ENCODE data around the gene PHF14. TPM values are rescaled to one million over a fixed set of nuclear protein-coding genes. Genes with fewer than 3 reads are reported as not detected.

PHF14 gene
- total RNA-seq, 4 donors from 2014 or later: 15.4 to 38.9 (median 35.6) TPM

DNA sequence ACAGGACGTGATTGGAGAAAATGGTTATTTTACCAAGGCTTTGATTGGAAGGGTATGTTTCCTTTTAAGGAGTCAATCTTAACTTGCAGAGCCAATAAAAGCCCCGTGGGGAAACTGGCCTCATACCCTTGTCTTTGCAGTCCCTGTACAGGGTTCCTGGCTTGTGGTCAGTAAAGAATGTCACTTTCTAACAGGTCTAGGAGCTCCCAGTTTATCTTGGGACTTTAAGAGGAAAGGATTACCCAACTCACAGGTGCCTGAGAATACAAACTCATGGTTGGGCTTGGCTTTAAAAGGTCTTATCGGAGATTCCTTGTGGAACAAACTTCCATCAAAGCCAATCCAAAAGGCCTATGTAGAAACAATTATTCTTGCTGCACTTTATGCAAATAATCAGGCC lies 221.8 kb downstream of the PHF14 start:
- Histone ChIP-seq H3K4me1 (peaks cover 0 to 15% (median 10%) of the 10 kb centered on the region in 3 donors), H3K36me3 (no peaks in the 10 kb centered on the region), H3K27me3 (no peaks in the 10 kb centered on the region), H3K9me3 (no peaks in the 10 kb centered on the region), H3K4me3 (peak overlapping the region in 2 of 4 donors; percentile 36 to 59), H3K27ac (no peak overlapping the region)
- WGBS, 2 donors: 70 to 78% methylated on average over 3 of the region's 3 CpGs
- DNase-seq: no peak
- intact Hi-C loops (cut with DNase I): no loop called here
- no peak for TF ChIP-seq CTCF (IDR thresholded peaks at IDR 0.05)
- no peak for TF ChIP-seq POLR2A (IDR thresholded peaks at IDR 0.05)

DNA sequence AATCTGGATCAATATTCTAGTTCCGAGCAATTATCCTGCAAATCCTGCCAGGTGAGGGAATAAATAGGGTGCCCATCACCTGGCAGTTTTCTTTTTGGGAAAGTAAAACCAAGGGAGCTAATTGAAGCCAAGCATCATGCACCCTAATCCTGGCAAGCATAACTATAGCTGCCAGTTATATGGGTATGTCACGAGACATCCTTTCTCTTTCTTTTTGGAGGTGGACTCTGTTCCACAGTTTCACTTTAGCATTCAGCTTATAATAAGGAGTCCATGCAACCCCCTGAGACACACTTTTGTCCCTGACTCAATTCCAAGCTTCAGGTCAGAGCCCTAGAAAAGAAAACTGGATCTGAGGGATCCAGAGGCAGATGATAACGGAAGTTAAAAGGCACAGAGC lies 222.5 kb downstream of the PHF14 start:
- 47 to 59% methylated on average over 3 of the region's 3 CpGs for WGBS, 2 donors
- intact Hi-C loops (cut with DNase I): no loop called here
- no peak for DNase-seq

GRCh38 chr7:11203224-11203623 lies 229.6 kb downstream of the PHF14 start:
- WGBS, 2 donors: 88 to 89% methylated on average over 1 of the region's 1 CpG
- DNase-seq: no peak
- Histone ChIP-seq H3K27ac (no peak overlapping the region), H3K4me1 (no peaks in the 10 kb centered on the region), H3K4me3 (no peak overlapping the region), H3K27me3 (no peaks in the 10 kb centered on the region), H3K9me3 (no peaks in the 10 kb centered on the region), H3K36me3 (no peaks in the 10 kb centered on the region)
- TF ChIP-seq CTCF (IDR thresholded peaks at IDR 0.05) (no peak), POLR2A (IDR thresholded peaks at IDR 0.05) (no peak)
- intact Hi-C loops (cut with DNase I): no loop called here

More for the DNA sequence above, 222.5 kb downstream of the PHF14 start:
- Histone ChIP-seq H3K9me3 (no peaks in the 10 kb centered on the region), H3K4me3 (no peak overlapping the region), H3K27ac (no peak overlapping the region), H3K27me3 (no peaks in the 10 kb centered on the region), H3K36me3 (no peaks in the 10 kb centered on the region), H3K4me1 (peaks cover 0 to 15% (median 10%) of the 10 kb centered on the region in 3 donors)
- TF ChIP-seq CTCF (IDR thresholded peaks at IDR 0.05) (no peak), POLR2A (IDR thresholded peaks at IDR 0.05) (no peak)

- no peaks in the 10 kb centered on the region for H3K36me3 ChIP-seq
- intact Hi-C loops (cut with DNase I): no loop called here
- H3K4me1 ChIP-seq: no peaks in the 10 kb centered on the region
- DNase-seq: no peak
- H3K27me3 ChIP-seq: no peaks in the 10 kb centered on the region
- no peak overlapping the region for H3K4me3 ChIP-seq
- H3K9me3 ChIP-seq: no peaks in the 10 kb centered on the region
- WGBS, 2 donors: 71 to 79% methylated on average over 3 of the region's 3 CpGs
- no peak overlapping the region for H3K27ac ChIP-seq
- TF ChIP-seq CTCF (IDR thresholded peaks at IDR 0.05) (no peak), POLR2A (IDR thresholded peaks at IDR 0.05) (no peak)
Observed at GRCh38 chr7:11203683-11204082, 230.0 kb downstream of the PHF14 start.

DNA sequence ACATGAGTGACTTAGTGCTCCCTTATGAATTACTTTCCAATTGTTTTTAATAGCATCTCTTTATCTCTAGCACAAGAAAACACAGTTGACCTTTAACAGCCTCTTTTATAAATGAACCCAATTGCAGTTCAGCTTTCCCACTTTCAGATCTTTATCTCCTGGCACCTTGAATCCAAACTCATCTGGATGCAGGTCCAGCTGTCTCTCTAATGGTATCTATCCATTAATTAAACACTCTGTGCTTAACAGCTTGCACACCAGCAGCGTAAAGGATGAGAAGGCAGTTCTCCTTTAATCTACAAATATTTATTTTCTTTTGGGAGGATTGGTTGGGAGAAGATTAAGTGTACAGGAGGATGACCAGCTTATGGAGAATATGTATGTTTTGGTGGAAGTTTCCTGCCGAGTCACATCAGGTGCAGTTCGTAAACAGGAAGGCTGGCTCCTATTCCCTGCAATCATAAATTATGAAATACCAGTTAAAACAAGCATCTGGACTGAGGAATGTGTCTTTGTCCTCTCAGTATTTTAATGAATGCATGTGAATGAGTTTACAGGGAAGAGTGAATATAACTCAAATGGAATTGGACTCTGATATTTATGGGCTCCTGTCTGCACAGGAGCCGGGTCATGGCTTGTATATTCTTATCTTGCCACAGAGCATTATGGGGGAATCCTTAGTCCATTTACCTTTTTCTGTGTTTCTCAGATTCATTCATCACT lies 232.7 kb downstream of the PHF14 start:
- Histone ChIP-seq H3K36me3 (no peaks in the 10 kb centered on the region), H3K27me3 (no peaks in the 10 kb centered on the region), H3K4me3 (no peak overlapping the region), H3K9me3 (no peaks in the 10 kb centered on the region), H3K4me1 (no peaks in the 10 kb centered on the region), H3K27ac (no peak overlapping the region)
- DNase-seq: no peak
- intact Hi-C loops (cut with DNase I): no loop called here
- TF ChIP-seq POLR2A (IDR thresholded peaks at IDR 0.05) (no peak), CTCF (IDR thresholded peaks at IDR 0.05) (no peak)
- WGBS, 2 donors: 56 to 65% methylated on average over 4 of the region's 4 CpGs

All from esophagus squamous epithelium (tissue), 5 donors.